ENCODE measurements around the gene NUCKS1.

Gene NUCKS1

DNA sequence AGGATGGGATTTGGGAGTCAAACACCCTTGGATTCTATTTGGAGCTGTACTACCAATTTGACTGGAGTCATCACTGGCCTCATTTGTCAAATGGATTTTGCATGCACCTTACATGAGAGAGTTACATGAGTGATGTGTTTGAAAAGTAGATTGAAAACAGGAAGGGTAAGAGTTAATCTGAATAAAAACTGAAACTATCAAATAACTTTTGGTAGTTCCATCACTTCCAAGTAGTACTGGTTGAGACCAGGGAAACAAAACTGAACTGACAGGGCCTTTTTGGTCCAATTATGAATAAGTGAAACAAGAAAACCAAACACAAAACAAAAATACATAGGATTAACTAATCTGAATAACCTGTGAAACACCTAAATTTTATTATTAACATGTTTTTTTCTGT, 30.2 kb downstream of the NUCKS1 start:
- Histone ChIP-seq H4K5ac (ENCODE audit: low read length) (no peak overlapping the region), H3K4me1 (ENCODE audit: control insufficient read depth, low read depth, low read length) (no peaks in the 10 kb centered on the region), H4K8ac (ENCODE audit: low read depth, low read length) (no peak overlapping the region), H2BK5ac (ENCODE audit: low read length) (no peak overlapping the region), H2BK15ac (replicated peaks; ENCODE audit: low read depth) (no peak overlapping the region), H3K4me2 (ENCODE audit: low read length) (no peak overlapping the region), H2BK120ac (ENCODE audit: low read depth, low read length) (no peak overlapping the region), H3K27ac (ENCODE audit: low read depth, low read length) (no peak overlapping the region), H3K79me2 (ENCODE audit: control insufficient read depth, insufficient read depth, low read length) (no peaks in the 10 kb centered on the region), H3K9ac (ENCODE audit: low read length) (no peak overlapping the region), H3K23ac (ENCODE audit: low read length) (no peak overlapping the region), H3K79me1 (ENCODE audit: low read length) (peaks cover 2% of the 10 kb centered on the region), H3K4ac (ENCODE audit: low read depth, low read length) (no peak overlapping the region), H3K27me3 (ENCODE audit: insufficient read depth, low read length, poor library complexity) (no peaks in the 10 kb centered on the region), H3K36me3 (ENCODE audit: control insufficient read depth, insufficient read depth, low read length) (peaks cover 15% of the 10 kb centered on the region), H2AK5ac (ENCODE audit: low read length) (no peak overlapping the region), H3K4me3 (ENCODE audit: low read length) (no peak overlapping the region), H3K56ac (ENCODE audit: low read length) (no peak overlapping the region), H3K18ac (ENCODE audit: low read length) (no peak overlapping the region)
- no peak for DNase-seq

DNA sequence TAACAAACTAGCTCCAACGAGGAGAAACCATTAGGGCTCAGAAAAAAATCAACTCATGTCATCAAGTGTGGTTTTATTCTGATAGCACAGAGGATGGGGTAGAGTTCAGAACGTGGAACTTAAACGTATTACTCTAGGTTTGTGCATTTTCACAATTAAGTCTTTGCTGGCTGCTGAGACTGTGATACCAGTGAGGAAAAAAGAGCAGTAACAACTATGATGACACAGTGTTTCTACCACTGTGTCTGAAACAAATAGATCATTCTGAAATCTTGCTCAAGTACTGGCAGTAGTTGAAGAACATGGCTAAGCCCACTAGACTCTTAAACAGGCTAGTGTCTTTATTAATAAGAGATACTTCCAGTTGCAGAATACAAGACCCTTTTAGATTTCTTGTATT, 31.0 kb downstream of the NUCKS1 start:
- H3K79me1 ChIP-seq (ENCODE audit: low read length): peaks cover 2% of the 10 kb centered on the region
- no peak overlapping the region for H3K4me3 ChIP-seq (ENCODE audit: low read length)
- no CpG with 5 or more reads among the region's 3 CpGs for WGBS (ENCODE audit: extremely low coverage, insufficient coverage, low lambda C conversion rate)
- no peak overlapping the region for H3K18ac ChIP-seq (ENCODE audit: low read length)
- no peaks in the 10 kb centered on the region for H3K79me2 ChIP-seq (ENCODE audit: control insufficient read depth, insufficient read depth, low read length)
- H2BK120ac ChIP-seq (ENCODE audit: low read depth, low read length): no peak overlapping the region
- H3K4me2 ChIP-seq (ENCODE audit: low read length): no peak overlapping the region
- H3K36me3 ChIP-seq (ENCODE audit: control insufficient read depth, insufficient read depth, low read length): peaks cover 15% of the 10 kb centered on the region
- no peaks in the 10 kb centered on the region for H3K4me1 ChIP-seq (ENCODE audit: control insufficient read depth, low read depth, low read length)
- no peak overlapping the region for H3K9ac ChIP-seq (ENCODE audit: low read length)
- no peak overlapping the region for H3K23ac ChIP-seq (ENCODE audit: low read length)
- no peaks in the 10 kb centered on the region for H3K27me3 ChIP-seq (ENCODE audit: insufficient read depth, low read length, poor library complexity)
- no peak overlapping the region for H4K8ac ChIP-seq (ENCODE audit: low read depth, low read length)
- H4K5ac ChIP-seq (ENCODE audit: low read length): no peak overlapping the region
- no peak overlapping the region for H3K56ac ChIP-seq (ENCODE audit: low read length)
- H2BK5ac ChIP-seq (ENCODE audit: low read length): no peak overlapping the region
- no peak for DNase-seq
- H2AK5ac ChIP-seq (ENCODE audit: low read length): no peak overlapping the region
- H2BK15ac ChIP-seq (replicated peaks; ENCODE audit: low read depth): no peak overlapping the region
- H3K27ac ChIP-seq (ENCODE audit: low read depth, low read length): no peak overlapping the region
- no peak overlapping the region for H3K4ac ChIP-seq (ENCODE audit: low read depth, low read length)

DNA sequence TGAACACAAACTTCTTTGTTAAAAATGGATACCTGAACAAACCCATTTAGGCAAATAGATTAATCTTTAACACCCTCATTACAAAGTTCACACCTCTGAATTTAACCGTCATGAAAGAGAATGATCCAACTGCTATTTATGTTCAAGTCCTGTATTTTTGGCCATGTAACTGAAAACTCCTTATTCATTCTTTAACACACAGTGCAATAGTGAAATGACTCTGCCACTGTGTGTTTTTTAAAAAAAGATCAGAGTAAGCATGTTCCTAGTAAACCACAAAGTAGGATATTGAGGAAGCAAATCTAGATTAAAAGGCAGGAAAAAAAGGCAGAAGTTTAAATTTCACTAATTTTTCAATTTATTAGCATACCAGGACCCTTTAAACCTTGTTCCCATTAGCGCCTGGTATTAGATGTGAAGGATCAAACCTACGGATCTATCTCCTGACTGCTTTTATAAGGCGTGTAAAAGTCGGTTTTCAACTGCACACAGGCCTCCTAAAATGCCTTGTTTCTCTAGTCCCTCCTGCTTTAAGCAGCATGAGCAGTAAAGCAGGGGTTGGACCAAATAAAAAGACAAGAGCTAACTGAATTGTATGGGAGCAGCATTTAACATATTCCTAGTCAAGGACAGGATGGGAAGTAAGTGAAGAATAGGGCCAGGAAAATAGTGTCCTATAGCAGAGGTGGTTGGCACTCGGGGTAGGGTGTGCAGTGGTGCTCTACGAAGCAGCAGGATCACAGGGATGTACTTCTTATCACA, 33.4 kb downstream of the NUCKS1 start:
- Histone ChIP-seq H3K79me2 (ENCODE audit: control insufficient read depth, insufficient read depth, low read length) (no peaks in the 10 kb centered on the region), H3K4me2 (ENCODE audit: low read length) (no peak overlapping the region), H3K27me3 (ENCODE audit: insufficient read depth, low read length, poor library complexity) (no peaks in the 10 kb centered on the region), H3K79me1 (ENCODE audit: low read length) (no peaks in the 10 kb centered on the region), H2BK5ac (ENCODE audit: low read length) (no peak overlapping the region), H2AK5ac (ENCODE audit: low read length) (no peak overlapping the region), H3K27ac (ENCODE audit: low read depth, low read length) (no peak overlapping the region), H3K4ac (ENCODE audit: low read depth, low read length) (no peak overlapping the region), H3K36me3 (ENCODE audit: control insufficient read depth, insufficient read depth, low read length) (peaks cover 14% of the 10 kb centered on the region), H3K18ac (ENCODE audit: low read length) (no peak overlapping the region), H2BK15ac (replicated peaks; ENCODE audit: low read depth) (no peak overlapping the region), H4K5ac (ENCODE audit: low read length) (no peak overlapping the region), H3K4me3 (ENCODE audit: low read length) (no peak overlapping the region), H3K56ac (ENCODE audit: low read length) (no peak overlapping the region), H4K8ac (ENCODE audit: low read depth, low read length) (no peak overlapping the region), H3K9ac (ENCODE audit: low read length) (no peak overlapping the region), H3K23ac (ENCODE audit: low read length) (no peak overlapping the region), H2BK120ac (ENCODE audit: low read depth, low read length) (no peak overlapping the region), H3K4me1 (ENCODE audit: control insufficient read depth, low read depth, low read length) (no peaks in the 10 kb centered on the region)
- no peak for DNase-seq
- WGBS (ENCODE audit: extremely low coverage, insufficient coverage, low lambda C conversion rate): no CpG with 5 or more reads among the region's 7 CpGs

DNA sequence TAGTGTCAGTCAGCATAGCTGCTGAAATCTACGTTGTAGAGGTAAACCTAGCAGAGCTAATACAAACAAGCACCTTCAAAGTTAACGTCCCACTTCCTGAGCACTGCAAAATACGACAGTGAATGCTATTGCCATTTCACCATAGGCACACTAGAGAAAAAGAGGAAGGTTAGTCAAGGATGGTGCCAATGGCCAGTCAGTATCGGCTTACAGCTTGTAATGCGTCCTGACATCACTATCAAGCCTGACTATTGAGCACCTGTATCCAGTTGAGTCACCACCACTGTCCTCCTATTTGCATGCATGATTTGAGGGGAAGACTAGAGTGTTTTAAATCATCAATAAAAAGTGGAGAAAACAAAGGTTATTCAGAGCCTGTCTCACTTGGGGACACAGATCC, 34.4 kb downstream of the NUCKS1 start:
- H2BK120ac ChIP-seq (ENCODE audit: low read depth, low read length): no peak overlapping the region
- no peak overlapping the region for H3K4me2 ChIP-seq (ENCODE audit: low read length)
- no peak for DNase-seq
- H4K5ac ChIP-seq (ENCODE audit: low read length): no peak overlapping the region
- H3K79me2 ChIP-seq (ENCODE audit: control insufficient read depth, insufficient read depth, low read length): no peaks in the 10 kb centered on the region
- H3K79me1 ChIP-seq (ENCODE audit: low read length): no peaks in the 10 kb centered on the region
- no peak overlapping the region for H4K8ac ChIP-seq (ENCODE audit: low read depth, low read length)
- no peak overlapping the region for H3K9ac ChIP-seq (ENCODE audit: low read length)
- H3K4me3 ChIP-seq (ENCODE audit: low read length): no peak overlapping the region
- H3K27ac ChIP-seq (ENCODE audit: low read depth, low read length): no peak overlapping the region
- H3K36me3 ChIP-seq (ENCODE audit: control insufficient read depth, insufficient read depth, low read length): peaks cover 14% of the 10 kb centered on the region
- H3K27me3 ChIP-seq (ENCODE audit: insufficient read depth, low read length, poor library complexity): no peaks in the 10 kb centered on the region
- H2BK15ac ChIP-seq (replicated peaks; ENCODE audit: low read depth): no peak overlapping the region
- H3K23ac ChIP-seq (ENCODE audit: low read length): no peak overlapping the region
- no peak overlapping the region for H2BK5ac ChIP-seq (ENCODE audit: low read length)
- no peak overlapping the region for H2AK5ac ChIP-seq (ENCODE audit: low read length)
- H3K4ac ChIP-seq (ENCODE audit: low read depth, low read length): no peak overlapping the region
- no peaks in the 10 kb centered on the region for H3K4me1 ChIP-seq (ENCODE audit: control insufficient read depth, low read depth, low read length)
- no peak overlapping the region for H3K18ac ChIP-seq (ENCODE audit: low read length)
- H3K56ac ChIP-seq (ENCODE audit: low read length): no peak overlapping the region
- no CpG with 5 or more reads among the region's 5 CpGs for WGBS (ENCODE audit: extremely low coverage, insufficient coverage, low lambda C conversion rate)

DNA sequence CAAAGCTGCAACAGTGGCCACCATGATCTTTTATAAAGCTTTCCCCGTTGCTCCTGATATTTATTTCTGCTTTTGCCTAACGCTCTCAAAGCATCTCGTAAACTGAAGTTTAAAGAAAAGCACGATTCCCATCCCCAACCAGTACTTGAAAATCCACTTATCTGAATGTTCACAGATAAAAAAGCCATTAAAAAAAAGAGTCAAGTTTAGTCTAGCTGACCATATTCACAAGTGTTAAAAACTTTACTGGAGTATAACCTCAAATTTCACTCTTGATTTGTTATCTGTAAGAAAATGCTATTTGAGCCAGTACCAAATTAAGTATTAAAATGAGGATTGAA, 35.1 kb downstream of the NUCKS1 start:
- Histone ChIP-seq H2BK15ac (replicated peaks; ENCODE audit: low read depth) (no peak overlapping the region), H3K79me2 (ENCODE audit: control insufficient read depth, insufficient read depth, low read length) (no peaks in the 10 kb centered on the region), H3K79me1 (ENCODE audit: low read length) (no peaks in the 10 kb centered on the region), H3K4ac (ENCODE audit: low read depth, low read length) (no peak overlapping the region), H3K27ac (ENCODE audit: low read depth, low read length) (no peak overlapping the region), H4K5ac (ENCODE audit: low read length) (no peak overlapping the region), H3K4me1 (ENCODE audit: control insufficient read depth, low read depth, low read length) (no peaks in the 10 kb centered on the region), H3K9ac (ENCODE audit: low read length) (no peak overlapping the region), H3K23ac (ENCODE audit: low read length) (no peak overlapping the region), H2BK120ac (ENCODE audit: low read depth, low read length) (no peak overlapping the region), H2AK5ac (ENCODE audit: low read length) (no peak overlapping the region), H3K4me2 (ENCODE audit: low read length) (no peak overlapping the region), H3K4me3 (ENCODE audit: low read length) (no peak overlapping the region), H3K27me3 (ENCODE audit: insufficient read depth, low read length, poor library complexity) (no peaks in the 10 kb centered on the region), H3K36me3 (ENCODE audit: control insufficient read depth, insufficient read depth, low read length) (peaks cover 12% of the 10 kb centered on the region), H2BK5ac (ENCODE audit: low read length) (no peak overlapping the region), H3K18ac (ENCODE audit: low read length) (no peak overlapping the region), H3K56ac (ENCODE audit: low read length) (no peak overlapping the region), H4K8ac (ENCODE audit: low read depth, low read length) (no peak overlapping the region)
- DNase-seq: no peak
- no CpG with 5 or more reads among the region's 4 CpGs for WGBS (ENCODE audit: extremely low coverage, insufficient coverage, low lambda C conversion rate)

DNA sequence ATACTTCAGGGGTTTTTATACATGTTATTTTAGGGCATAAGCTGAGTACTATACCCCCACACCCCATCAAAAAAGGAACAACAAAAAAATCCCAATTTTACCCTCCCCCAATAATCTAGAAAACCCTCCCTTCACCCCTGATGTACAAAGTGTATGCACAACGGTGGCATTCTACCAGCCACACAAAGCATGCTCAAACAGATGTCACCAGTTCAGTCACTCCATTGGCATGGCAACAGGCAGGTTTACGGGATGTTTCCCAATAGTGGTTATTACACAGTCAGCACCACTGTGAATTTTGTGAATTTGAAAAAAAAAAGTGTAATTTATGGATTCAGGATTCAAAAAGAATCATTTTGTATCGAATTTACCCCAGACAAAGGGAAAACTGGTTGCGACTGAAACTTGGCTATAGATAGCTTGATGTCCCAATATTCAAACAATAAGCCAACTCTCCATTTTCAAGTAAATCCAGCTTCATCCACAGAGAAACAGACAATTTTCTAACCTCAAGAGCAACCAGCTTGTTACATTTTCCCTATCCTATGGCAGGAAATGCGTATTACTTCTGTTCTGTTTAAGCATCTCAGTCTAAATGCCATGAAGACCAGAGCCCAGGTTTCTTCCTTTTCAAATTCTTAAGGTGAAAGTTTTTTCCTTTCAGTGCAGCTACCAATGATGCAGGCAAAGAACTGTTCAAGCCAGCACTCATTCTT, 35.6 kb downstream of the NUCKS1 start:
- H3K27me3 ChIP-seq (ENCODE audit: insufficient read depth, low read length, poor library complexity): no peaks in the 10 kb centered on the region
- no peak overlapping the region for H3K4me2 ChIP-seq (ENCODE audit: low read length)
- H3K4me1 ChIP-seq (ENCODE audit: control insufficient read depth, low read depth, low read length): no peaks in the 10 kb centered on the region
- no peak overlapping the region for H2AK5ac ChIP-seq (ENCODE audit: low read length)
- no peak overlapping the region for H3K4me3 ChIP-seq (ENCODE audit: low read length)
- H3K36me3 ChIP-seq (ENCODE audit: control insufficient read depth, insufficient read depth, low read length): peaks cover 9% of the 10 kb centered on the region
- no peaks in the 10 kb centered on the region for H3K79me1 ChIP-seq (ENCODE audit: low read length)
- no peak overlapping the region for H3K56ac ChIP-seq (ENCODE audit: low read length)
- no peak overlapping the region for H4K8ac ChIP-seq (ENCODE audit: low read depth, low read length)
- no peaks in the 10 kb centered on the region for H3K79me2 ChIP-seq (ENCODE audit: control insufficient read depth, insufficient read depth, low read length)
- no peak overlapping the region for H3K9ac ChIP-seq (ENCODE audit: low read length)
- H2BK120ac ChIP-seq (ENCODE audit: low read depth, low read length): no peak overlapping the region
- no peak for DNase-seq
- H3K4ac ChIP-seq (ENCODE audit: low read depth, low read length): no peak overlapping the region
- H3K18ac ChIP-seq (ENCODE audit: low read length): no peak overlapping the region
- H3K27ac ChIP-seq (ENCODE audit: low read depth, low read length): no peak overlapping the region
- H4K5ac ChIP-seq (ENCODE audit: low read length): no peak overlapping the region
- no CpG with 5 or more reads among the region's 5 CpGs for WGBS (ENCODE audit: extremely low coverage, insufficient coverage, low lambda C conversion rate)
- no peak overlapping the region for H3K23ac ChIP-seq (ENCODE audit: low read length)
- no peak overlapping the region for H2BK5ac ChIP-seq (ENCODE audit: low read length)
- H2BK15ac ChIP-seq (replicated peaks; ENCODE audit: low read depth): no peak overlapping the region

Measured in mesendoderm (in vitro differentiated cells).